ENCODE results near the gene FAM171A2. TPM values are rescaled to one million over a fixed set of nuclear protein-coding genes. Genes with fewer than 3 reads are reported as not detected.
A peak's percentile ranks its signal among the peaks of the same experiment; 100 is the strongest.
"Not testable (repeated sequence)": the region's sequence is repeated elsewhere in the genome, so short reads cannot be mapped to it uniquely, and the experiment has no call there.

FAM171A2 gene
- total and polyA plus RNA-seq, 10 of the 15 experiments (the other 5 are each of a cell fraction or from before 2014, with no cell fraction given): 0.08 to 1.7 (median 0.27) TPM; not detected in 2

- peak; percentile 66 to 73; a peak in 2 of 4 replicates for TF ChIP-seq BHLHE40 (IDR thresholded peaks at IDR 0.05; ENCODE audit: borderline replicate concordance in 1 of 2, low read depth in 2 of 2, low read length in 1 of 2)
- TF ChIP-seq YY1 (IDR thresholded peaks at IDR 0.05; ENCODE audit: low read depth, low read length): peak; percentile 72
- no peak for TF ChIP-seq MYC (IDR thresholded peaks at IDR 0.05; ENCODE audit: insufficient read depth, insufficient read length, insufficient replicate concordance, low read length, severe bottlenecking)
- peak; percentile 23; the same call in 1 of the 2 replicates for TF ChIP-seq ATF7 (IDR thresholded peaks at IDR 0.05; ENCODE audit: low read depth)
These were observed 32.3 kb downstream of the FAM171A2 start (continued) for GRCh38 chr17:44331249-44331760.

GRCh38 chr17:44330263-44330662, 33.4 kb downstream of the FAM171A2 start:
- peaks cover 14% of the 10 kb centered on the region for H3K4me1 ChIP-seq (ENCODE audit: control insufficient read depth, insufficient read depth, low read length)
- ChIA-PET RAD21 (ENCODE audit: unreplicated experiment) (interaction anchor here (0.7 to 4.4 kb wide), 10 partner anchors 15 to 230 kb away, joined by 3 to 46 read pairs (median 6); partner anchors contain the start of gene GRN), POLR2A (interaction anchor here (0.6 to 2.6 kb wide), 4 partner anchors 17 to 547 kb away, joined by 3 to 10 read pairs (median 5); no protein-coding TSS in a partner anchor), CTCF (interaction anchor here (0.9 to 9.1 kb wide), 17 partner anchors 16 to 405 kb away, joined by 3 to 154 read pairs (median 5); partner anchors contain the start of gene GRN), SMC1A (ENCODE audit: uncharacterized antibody, unreplicated experiment) (interaction anchor here (0.6 to 4.3 kb wide), 12 partner anchors 12 to 386 kb away, joined by 3 to 38 read pairs (median 4); partner anchors contain the start of gene GRN)
- H3K4me3 ChIP-seq; intact Hi-C loops (cut with micrococcal nuclease; ENCODE audit: unreplicated experiment); FAIRE-seq; in situ Hi-C loops (cut with MboI); DNase-seq (ENCODE audit: low read depth, low spot score); H3K9ac ChIP-seq (ENCODE audit: control insufficient read depth, insufficient read depth, low read length); H3K79me2 ChIP-seq (ENCODE audit: control insufficient read depth, insufficient read depth, low read length); H3K9me3 ChIP-seq (replicated peaks; ENCODE audit: control insufficient read depth, insufficient read depth, low read length); H3K27me3 ChIP-seq (replicated peaks in 1 of 2; ENCODE audit: control insufficient read depth in 2 of 2, insufficient read depth in 2 of 2, low read length in 1 of 2); BruUV-seq (replicated peaks); H3K4me2 ChIP-seq (ENCODE audit: control insufficient read depth, insufficient read depth); ATAC-seq; H3K27ac ChIP-seq (ENCODE audit: control insufficient read depth, insufficient read depth); H3K36me3 ChIP-seq (ENCODE audit: control insufficient read depth in 2 of 2, insufficient read depth in 2 of 2, low read length in 1 of 2); H2AFZ ChIP-seq (ENCODE audit: control insufficient read depth, low read depth, low read length); H4K20me1 ChIP-seq (ENCODE audit: control insufficient read depth, insufficient read depth): not testable (repeated sequence)
- 86% methylated on average over 5 of the region's 5 CpGs for WGBS (ENCODE audit: insufficient coverage, insufficient replicate concordance, low lambda C conversion rate, missing lambda C conversion rate)

- H3K36me3 ChIP-seq (ENCODE audit: control insufficient read depth in 2 of 2, insufficient read depth in 2 of 2, low read length in 1 of 2); DNase-seq (ENCODE audit: low read depth, low spot score); H2AFZ ChIP-seq (ENCODE audit: control insufficient read depth, low read depth, low read length); H3K4me3 ChIP-seq; H3K27me3 ChIP-seq (replicated peaks in 1 of 2; ENCODE audit: control insufficient read depth in 2 of 2, insufficient read depth in 2 of 2, low read length in 1 of 2); H3K9ac ChIP-seq (ENCODE audit: control insufficient read depth, insufficient read depth, low read length); H3K4me2 ChIP-seq (ENCODE audit: control insufficient read depth, insufficient read depth); POLR2A ChIA-PET; H4K20me1 ChIP-seq (ENCODE audit: control insufficient read depth, insufficient read depth); FAIRE-seq; BruUV-seq (replicated peaks); H3K27ac ChIP-seq (ENCODE audit: control insufficient read depth, insufficient read depth); ATAC-seq; H3K9me3 ChIP-seq (replicated peaks; ENCODE audit: control insufficient read depth, insufficient read depth, low read length): not testable (repeated sequence)
- intact Hi-C loops (cut with micrococcal nuclease; ENCODE audit: unreplicated experiment): loop anchor here (5.0 kb wide), 1 partner anchor 187 kb away; the partner anchor contains the start of gene HROB
- CTCF ChIA-PET: interaction anchor here (1.1 to 9.1 kb wide), 10 partner anchors 17 to 405 kb away, joined by 3 to 154 read pairs (median 14); partner anchors contain the start of gene GRN
- RAD21 ChIA-PET (ENCODE audit: unreplicated experiment): interaction anchor here (2.7 to 4.4 kb wide), 3 partner anchors 16 to 119 kb away, joined by 12 to 46 read pairs (median 18); partner anchors contain the start of gene GRN
- 88% methylated on average over 7 of the region's 7 CpGs for WGBS (ENCODE audit: insufficient coverage, insufficient replicate concordance, low lambda C conversion rate, missing lambda C conversion rate)
- Histone ChIP-seq H3K4me1 (ENCODE audit: control insufficient read depth, insufficient read depth, low read length) (peaks cover 14% of the 10 kb centered on the region), H3K79me2 (ENCODE audit: control insufficient read depth, insufficient read depth, low read length) (peaks cover 11% of the 10 kb centered on the region)
- in situ Hi-C loops (cut with MboI): loop anchor here (5.0 kb wide), 2 partner anchors 127 to 187 kb away; partner anchors contain the start of gene HROB
- SMC1A ChIA-PET (ENCODE audit: uncharacterized antibody, unreplicated experiment): interaction anchor here (0.7 to 4.3 kb wide), 4 partner anchors 15 to 126 kb away, joined by 3 to 38 read pairs (median 20); partner anchors contain the start of gene GRN
These were observed 34.1 kb downstream of the FAM171A2 start for GRCh38 chr17:44329516-44329915.
